GM19099 (cell line): ENCODE data around the gene USP2.

Experiments used
- POLR2A ChIP-seq: IDR thresholded peaks from 3 replicates; pipeline ENCODE4 v1.6.1; 2011; ENCODE audit warnings: low read depth; ENCODE audit not compliant: insufficient read length; ENCODE audit errors: extremely low read depth

Gene USP2

GRCh38 chr11:119363081-119363850 lies 18.2 kb downstream of the USP2 start:
- TF ChIP-seq POLR2A: no peak

GRCh38 chr11:119362741-119363080 lies 18.8 kb downstream of the USP2 start:
- TF ChIP-seq POLR2A: no peak

DNA sequence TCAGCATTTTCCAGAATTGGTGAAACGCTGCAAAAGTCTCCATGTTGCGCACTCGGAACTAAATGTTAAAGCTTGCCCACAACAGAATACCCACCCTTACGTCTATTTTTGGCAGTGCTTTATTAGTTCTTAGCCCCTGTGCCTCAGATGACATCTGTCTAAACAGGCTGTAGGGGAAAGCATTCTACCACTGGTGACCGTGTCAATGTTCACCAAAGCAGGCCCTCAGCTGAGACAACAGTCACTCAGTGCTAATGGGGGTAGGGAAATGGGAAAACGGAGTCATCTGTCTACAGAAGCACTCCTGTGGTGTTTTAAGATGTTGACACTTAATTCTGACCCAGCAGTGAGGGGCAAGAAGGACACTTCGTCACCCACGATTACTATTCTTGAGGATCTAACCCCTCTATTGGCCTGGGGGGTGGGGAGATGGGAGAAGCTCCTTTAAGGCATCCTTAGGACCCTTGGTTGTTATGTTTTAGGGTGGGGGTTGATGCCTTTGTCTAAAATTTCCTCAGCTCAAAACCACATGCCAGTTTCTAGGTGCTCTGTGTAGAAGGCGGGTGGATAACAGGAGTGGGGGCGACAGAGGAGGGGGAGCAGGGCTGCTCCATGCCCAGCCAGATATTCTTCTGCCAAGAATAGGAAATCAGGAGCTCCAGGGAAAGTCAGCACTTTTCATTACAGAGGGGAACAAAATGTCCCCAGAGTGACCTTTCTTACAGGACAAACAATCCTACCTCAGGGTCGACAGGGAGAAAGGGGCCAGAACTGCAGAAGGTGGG lies 19.4 kb downstream of the USP2 start:
- TF ChIP-seq POLR2A: no peak

- no peak for TF ChIP-seq POLR2A
Observed at GRCh38 chr11:119361056-119361787, 20.3 kb downstream of the USP2 start.

DNA sequence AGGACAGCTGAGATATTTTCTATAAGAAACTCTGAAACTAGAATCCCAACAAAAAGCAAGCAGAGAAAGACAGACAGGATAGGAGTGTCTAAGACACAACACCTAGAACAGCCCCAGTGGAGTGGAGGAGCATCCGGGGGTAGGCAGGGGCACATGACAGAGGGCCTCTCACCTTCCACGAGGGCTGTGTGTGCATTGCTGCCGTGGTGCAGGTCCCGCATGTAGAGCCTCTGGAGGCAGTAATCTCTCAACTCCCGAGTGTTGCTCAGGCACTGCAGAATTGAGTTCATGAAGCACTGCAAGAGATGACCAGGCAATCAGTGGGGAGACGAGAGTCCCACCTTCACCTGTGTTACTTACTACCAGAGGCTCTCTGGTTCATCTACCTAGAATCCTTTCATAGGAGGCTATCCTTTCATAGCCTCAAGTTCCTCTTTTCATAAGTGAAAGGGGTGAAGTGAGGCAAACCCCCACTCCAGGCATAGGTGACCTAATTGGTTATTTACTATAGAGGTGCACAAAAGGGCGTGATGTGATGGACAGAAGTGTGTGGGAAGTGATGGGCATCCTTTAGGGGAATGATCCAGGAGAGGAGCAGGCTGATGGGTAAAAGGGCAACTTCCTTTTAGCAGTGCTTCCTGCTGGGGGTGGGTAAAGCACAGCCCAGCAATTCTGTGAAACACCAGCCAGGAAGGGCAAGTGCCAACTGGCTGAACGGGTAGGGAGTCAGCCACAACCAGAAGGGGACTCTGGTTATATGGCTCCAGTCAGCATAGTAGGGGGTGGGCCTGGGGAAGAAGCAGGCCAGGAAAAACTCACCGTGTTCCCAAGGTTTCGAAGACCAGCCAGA lies 21.9 kb downstream of the USP2 start:
- no peak for TF ChIP-seq POLR2A

- no peak for TF ChIP-seq POLR2A
Observed at GRCh38 chr11:119357074-119357473, 24.4 kb downstream of the USP2 start.

DNA sequence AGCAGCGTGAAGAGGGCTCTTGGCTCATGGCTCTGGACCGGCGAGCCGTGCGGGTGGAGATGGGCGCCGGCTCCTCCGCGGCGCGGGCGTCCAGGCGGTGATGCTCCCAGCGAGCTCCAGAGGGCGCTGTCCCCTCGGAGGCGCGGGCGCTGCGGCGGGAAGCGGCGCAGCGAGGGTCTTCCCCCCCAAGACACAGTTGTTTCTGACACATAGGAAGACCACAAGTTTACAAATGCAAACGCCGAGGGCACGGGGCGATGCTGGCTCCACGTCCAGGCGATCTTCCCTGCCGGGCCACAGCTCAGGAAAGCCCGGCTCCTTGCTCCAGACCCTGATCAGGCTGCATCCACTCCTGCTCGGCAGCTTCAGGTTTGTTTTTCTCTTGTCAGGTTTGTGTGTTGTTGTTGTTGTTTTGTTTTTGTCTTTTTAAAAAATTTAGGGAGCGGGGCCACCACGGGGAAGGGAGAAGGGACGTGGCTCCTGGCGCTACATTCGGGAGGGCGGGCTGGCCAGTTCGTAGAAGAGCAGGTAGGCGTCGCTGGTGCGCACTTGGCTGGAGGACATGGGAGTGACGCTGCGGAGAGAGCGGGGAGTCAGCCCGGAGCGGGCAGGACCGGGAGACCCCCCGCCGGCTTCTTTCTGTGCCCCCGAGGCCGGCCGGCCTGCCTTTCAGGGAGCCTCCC lies 25.0 kb downstream of the USP2 start:
- no peak for TF ChIP-seq POLR2A

- TF ChIP-seq POLR2A: no peak
Observed at GRCh38 chr11:119355091-119355843, 26.2 kb downstream of the USP2 start.

DNA sequence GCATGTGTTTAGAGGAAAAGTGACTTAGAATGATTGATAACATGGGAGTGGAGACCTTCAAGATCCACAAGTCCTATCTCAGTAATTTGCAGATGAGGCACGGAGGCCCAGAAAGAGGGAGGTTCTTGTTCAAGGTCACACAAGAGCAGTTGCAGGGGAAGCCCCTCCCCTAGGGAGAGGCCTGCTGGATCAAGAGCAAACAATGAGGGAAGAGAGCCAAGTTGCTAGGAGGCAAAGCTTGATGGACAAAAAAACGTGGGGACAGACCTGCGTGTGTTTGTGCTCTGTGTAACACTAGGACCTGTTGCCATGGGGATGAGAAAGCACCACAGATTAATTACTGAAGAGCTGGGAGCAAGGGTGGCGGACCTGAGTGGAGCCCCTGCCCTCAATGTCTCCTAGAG lies 28.6 kb downstream of the USP2 start:
- TF ChIP-seq POLR2A: no peak

GRCh38 chr11:119351232-119351631 lies 30.3 kb downstream of the USP2 start:
- no peak for TF ChIP-seq POLR2A

- no peak for TF ChIP-seq POLR2A
Observed at GRCh38 chr11:119350302-119350701, 31.2 kb downstream of the USP2 start.

GRCh38 chr11:119347940-119348605 lies 33.4 kb downstream of the USP2 start:
- no peak for TF ChIP-seq POLR2A

- TF ChIP-seq POLR2A: no peak
Observed at GRCh38 chr11:119347242-119347641, 34.2 kb downstream of the USP2 start.
